Mucosa of stomach (tissue), 1 donor: ENCODE results near the gene SLC2A9.

Source experiments
- H3K27me3 ChIP-seq: one replicate; pipeline ENCODE4 v1.7.0; 2013; ENCODE audit warnings: mild to moderate bottlenecking, low read length; ENCODE audit not compliant: control insufficient read depth, insufficient read depth
- H3K36me3 ChIP-seq: one replicate; pipeline ENCODE4 v1.7.0; 2013; ENCODE audit warnings: low read length; ENCODE audit not compliant: control insufficient read depth, insufficient read depth
- H3K4me1 ChIP-seq: one replicate; pipeline ENCODE4 v1.7.0; 2013; ENCODE audit warnings: mild to moderate bottlenecking, low read length; ENCODE audit not compliant: control insufficient read depth, insufficient read depth
- H3K4me3 ChIP-seq: one replicate; pipeline ENCODE4 v1.7.0; 2013; ENCODE audit warnings: low read length
- H3K9ac ChIP-seq: one replicate; pipeline ENCODE4 v1.7.0; 2013; ENCODE audit warnings: mild to moderate bottlenecking, low read length, moderate library complexity
- H3K9me3 ChIP-seq: one replicate; pipeline ENCODE4 v1.7.0; 2013; ENCODE audit warnings: mild to moderate bottlenecking, low read length, moderate library complexity; ENCODE audit not compliant: control insufficient read depth
- donor health status: Pancreatic carcinoma.

Gene SLC2A9

DNA sequence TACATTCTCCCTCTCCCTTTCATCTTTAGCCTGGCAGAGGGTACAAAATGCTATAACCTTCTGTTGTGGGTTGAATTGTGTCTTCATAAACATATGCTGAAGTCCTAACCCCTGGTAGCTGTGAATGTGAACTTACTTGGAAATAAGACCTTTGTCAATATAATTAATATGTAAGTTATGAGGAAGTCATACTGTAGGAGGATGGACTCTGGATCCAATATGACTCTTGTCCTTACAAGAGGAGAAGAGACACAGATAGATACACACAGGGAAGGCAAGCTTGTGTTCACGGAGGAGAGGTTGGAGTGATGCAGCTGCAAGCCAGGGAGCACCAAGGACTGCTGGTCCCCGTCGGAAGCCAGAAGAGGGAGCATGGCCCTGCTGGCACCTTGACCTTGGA, 94.7 kb downstream of the SLC2A9 start:
- Histone ChIP-seq H3K4me1 (peaks cover 4% of the 10 kb centered on the region), H3K36me3 (no peaks in the 10 kb centered on the region), H3K4me3 (no peak overlapping the region), H3K9me3 (no peaks in the 10 kb centered on the region), H3K9ac (no peak overlapping the region), H3K27me3 (no peaks in the 10 kb centered on the region)

DNA sequence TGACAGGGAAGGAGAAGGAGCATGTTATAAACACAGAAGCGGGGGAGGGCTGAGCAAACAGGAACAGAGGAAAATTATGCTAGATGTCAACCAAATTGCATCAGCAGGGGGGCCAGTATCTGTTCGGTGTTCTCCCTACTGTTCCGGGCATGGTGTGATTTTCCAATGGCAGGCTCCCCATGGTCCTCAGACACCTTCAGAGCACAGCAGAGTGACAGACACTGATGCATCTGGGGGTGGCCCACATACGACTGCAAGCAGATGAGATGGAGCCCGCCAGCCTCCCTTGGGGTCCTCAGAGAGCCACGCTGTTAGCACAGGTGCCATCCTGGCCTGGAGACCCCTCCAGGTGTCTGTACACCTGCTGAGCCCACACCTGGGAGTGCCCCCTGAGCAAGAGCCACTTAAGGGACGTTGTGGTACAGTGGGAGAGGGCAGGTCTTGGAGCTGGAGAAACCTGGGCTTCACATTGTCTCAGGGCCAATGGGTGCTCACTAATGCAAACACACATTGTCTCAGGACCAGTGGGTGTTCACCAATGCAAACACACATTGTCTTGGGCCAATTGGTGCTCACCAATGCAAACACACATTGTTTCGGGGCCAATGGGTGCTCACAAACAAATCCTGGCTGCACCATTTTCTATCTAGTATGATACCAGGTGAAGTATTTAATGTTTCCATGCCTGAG, 95.4 kb downstream of the SLC2A9 start:
- no peaks in the 10 kb centered on the region for H3K36me3 ChIP-seq
- no peaks in the 10 kb centered on the region for H3K27me3 ChIP-seq
- peaks cover 4% of the 10 kb centered on the region for H3K4me1 ChIP-seq
- H3K4me3 ChIP-seq: no peak overlapping the region
- no peak overlapping the region for H3K9ac ChIP-seq
- H3K9me3 ChIP-seq: no peaks in the 10 kb centered on the region

DNA sequence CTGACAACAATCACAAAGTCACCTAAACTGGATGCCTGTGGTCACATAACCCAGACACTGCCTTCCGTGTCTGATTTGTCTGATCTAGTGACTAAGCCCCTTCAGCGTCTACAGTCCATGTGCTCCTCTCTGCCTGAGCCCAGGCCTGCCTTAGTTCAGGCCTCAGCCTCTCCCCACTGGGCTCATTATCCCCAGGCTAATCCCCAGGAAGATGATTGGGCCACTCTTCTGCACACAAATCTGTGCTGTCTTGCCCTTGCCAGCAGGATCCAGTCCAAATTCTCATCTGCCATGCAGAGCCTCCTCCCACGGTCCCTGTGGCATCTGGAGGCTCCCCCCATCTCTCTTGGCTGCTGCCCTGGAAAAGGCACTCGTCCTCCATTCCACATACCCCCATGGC, 96.5 kb downstream of the SLC2A9 start:
- Histone ChIP-seq H3K36me3 (no peaks in the 10 kb centered on the region), H3K27me3 (no peaks in the 10 kb centered on the region), H3K9me3 (no peaks in the 10 kb centered on the region), H3K4me1 (peaks cover 4% of the 10 kb centered on the region), H3K9ac (no peak overlapping the region), H3K4me3 (no peak overlapping the region)

DNA sequence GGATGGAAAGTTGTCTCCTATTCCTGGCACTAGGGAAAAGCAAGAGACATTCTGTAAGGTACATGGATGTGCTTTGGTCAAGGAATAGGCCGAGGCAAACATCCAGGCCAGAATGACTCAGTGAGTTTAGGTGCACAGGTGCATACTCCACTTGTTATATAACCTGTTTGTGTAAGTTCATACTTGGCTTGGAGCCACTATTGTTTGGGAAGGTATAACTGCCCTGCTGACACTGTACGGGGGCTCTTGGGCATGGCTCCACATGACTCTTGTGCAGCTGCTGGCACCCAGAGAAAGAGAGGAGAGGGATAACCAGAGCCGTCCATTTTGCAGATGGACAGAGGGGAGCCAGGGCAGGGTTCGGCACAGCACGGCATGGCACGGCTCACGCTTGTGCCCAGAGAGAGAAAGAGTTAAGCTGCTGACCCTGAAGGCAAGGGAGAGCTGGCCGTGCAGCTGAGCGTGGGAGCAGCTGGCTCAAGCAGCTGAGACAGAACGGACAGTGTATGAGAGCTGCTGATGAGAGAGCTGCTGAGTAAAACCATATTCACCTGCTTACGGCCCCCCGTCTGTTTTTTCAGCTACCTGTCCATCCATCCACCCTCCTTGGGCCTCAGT, 98.0 kb downstream of the SLC2A9 start:
- H3K4me1 ChIP-seq: peaks cover 4% of the 10 kb centered on the region

DNA sequence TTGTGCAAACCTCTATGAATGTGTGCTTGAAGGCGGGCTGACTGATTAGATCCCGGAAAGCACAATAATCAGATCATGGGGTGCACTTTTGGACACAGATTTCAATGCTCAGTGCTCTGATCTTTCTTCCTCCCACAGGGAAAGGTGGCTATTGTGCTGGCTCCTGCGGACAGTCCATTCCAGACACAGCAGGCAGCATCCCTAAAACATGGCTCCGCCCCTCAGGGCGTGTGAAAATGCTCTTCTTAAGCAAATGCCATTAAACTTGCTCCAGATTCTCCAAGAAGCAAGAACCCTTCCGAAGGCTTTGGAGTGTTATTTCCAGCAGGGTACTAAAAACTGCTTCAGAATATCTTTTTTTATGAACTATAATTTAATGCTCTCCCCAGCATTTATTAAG, 100.0 kb downstream of the SLC2A9 start:
- H3K9me3 ChIP-seq: no peaks in the 10 kb centered on the region
- no peaks in the 10 kb centered on the region for H3K27me3 ChIP-seq
- H3K36me3 ChIP-seq: no peaks in the 10 kb centered on the region
- H3K4me3 ChIP-seq: no peak overlapping the region
- peaks cover 4% of the 10 kb centered on the region for H3K4me1 ChIP-seq
- no peak overlapping the region for H3K9ac ChIP-seq

More for the DNA sequence above, 98.0 kb downstream of the SLC2A9 start:
- Histone ChIP-seq H3K4me3 (no peak overlapping the region), H3K27me3 (no peaks in the 10 kb centered on the region), H3K36me3 (no peaks in the 10 kb centered on the region), H3K9me3 (no peaks in the 10 kb centered on the region), H3K9ac (no peak overlapping the region)

DNA sequence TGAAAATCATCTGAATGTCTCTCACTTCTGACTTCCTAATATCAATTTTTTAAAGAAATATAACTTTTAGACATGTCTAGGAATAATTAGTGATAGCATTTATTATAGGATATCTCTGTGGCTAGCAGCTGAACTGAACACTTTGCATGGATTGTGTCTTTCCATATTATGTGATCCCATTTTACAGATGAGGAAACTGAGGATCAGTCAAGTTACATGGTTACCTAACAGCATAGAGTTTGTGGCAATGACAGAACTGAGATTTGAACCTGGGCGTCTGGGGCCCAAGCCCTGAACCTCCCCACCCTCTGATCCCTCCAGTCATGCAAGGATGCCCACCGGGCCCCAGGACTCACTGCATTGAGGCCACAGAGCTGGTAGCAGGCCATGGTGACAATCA, 101.3 kb downstream of the SLC2A9 start:
- Histone ChIP-seq H3K4me1 (peaks cover 4% of the 10 kb centered on the region), H3K4me3 (no peak overlapping the region), H3K9ac (no peak overlapping the region), H3K27me3 (no peaks in the 10 kb centered on the region), H3K9me3 (no peaks in the 10 kb centered on the region), H3K36me3 (no peaks in the 10 kb centered on the region)

DNA sequence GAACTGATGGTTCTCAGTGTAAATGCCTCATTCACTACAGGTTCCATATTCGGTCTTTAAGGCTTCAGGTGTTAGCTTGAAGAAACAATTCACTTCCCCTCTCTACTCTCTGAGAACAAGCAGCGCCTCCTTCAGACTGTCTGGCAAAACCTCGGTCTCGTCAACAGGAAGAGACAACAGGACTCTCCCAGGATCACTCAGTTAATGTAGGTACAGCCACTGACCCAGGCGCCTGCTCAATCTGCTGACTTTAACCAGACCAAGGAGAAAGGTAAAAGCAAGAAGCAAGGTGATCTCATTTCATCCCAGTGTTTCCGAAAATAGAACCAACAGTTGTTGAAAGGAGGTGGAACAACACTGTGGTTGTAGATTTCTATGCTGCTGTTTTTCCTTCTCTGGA, 102.2 kb downstream of the SLC2A9 start:
- no peaks in the 10 kb centered on the region for H3K27me3 ChIP-seq
- no peak overlapping the region for H3K4me3 ChIP-seq
- H3K9me3 ChIP-seq: no peaks in the 10 kb centered on the region
- H3K4me1 ChIP-seq: peaks cover 4% of the 10 kb centered on the region
- H3K9ac ChIP-seq: no peak overlapping the region
- H3K36me3 ChIP-seq: no peaks in the 10 kb centered on the region

DNA sequence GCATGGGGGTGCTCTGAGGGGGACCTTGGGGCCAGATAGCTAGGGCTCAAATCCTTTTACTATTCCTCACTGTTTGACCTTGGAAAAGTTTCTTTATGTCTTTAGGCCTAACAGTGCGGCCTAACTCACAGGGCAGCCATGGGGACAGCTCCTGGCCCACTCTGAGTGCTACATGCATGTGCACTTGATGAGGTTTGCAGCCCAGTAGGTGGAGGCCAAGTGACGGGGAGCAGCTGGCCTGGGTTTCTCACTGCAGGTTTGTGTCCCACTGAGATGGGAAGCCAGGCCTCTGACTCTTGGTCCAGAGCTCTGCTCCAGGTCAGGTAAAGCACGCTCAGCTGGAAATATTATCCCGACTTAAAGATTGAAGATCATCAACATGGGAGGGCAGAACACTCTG, 102.8 kb downstream of the SLC2A9 start:
- Histone ChIP-seq H3K4me3 (no peak overlapping the region), H3K27me3 (no peaks in the 10 kb centered on the region), H3K4me1 (no peaks in the 10 kb centered on the region), H3K9ac (no peak overlapping the region), H3K9me3 (no peaks in the 10 kb centered on the region), H3K36me3 (no peaks in the 10 kb centered on the region)

DNA sequence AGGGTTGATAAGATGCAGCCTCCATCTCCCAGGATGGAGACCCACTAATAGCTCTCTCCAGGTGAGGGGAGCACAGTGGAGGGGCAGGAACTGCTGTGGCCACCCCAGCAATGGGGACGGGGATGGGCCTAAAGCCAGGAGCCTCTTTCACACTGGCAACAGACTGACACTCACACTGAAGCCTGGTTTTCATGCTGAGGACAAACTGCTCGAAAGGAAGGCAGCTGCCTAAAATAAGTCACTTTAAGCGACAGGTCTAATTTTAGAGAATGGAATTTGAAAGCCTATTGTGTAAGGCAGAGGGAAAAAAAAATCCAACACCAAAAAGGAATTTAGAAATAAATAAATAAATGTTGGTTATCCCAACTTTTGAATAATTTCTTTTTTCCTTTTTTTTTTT, 104.4 kb downstream of the SLC2A9 start:
- H3K9ac ChIP-seq: no peak overlapping the region
- H3K36me3 ChIP-seq: no peaks in the 10 kb centered on the region
- no peaks in the 10 kb centered on the region for H3K4me1 ChIP-seq
- H3K4me3 ChIP-seq: no peak overlapping the region
- no peaks in the 10 kb centered on the region for H3K9me3 ChIP-seq
- H3K27me3 ChIP-seq: no peaks in the 10 kb centered on the region

DNA sequence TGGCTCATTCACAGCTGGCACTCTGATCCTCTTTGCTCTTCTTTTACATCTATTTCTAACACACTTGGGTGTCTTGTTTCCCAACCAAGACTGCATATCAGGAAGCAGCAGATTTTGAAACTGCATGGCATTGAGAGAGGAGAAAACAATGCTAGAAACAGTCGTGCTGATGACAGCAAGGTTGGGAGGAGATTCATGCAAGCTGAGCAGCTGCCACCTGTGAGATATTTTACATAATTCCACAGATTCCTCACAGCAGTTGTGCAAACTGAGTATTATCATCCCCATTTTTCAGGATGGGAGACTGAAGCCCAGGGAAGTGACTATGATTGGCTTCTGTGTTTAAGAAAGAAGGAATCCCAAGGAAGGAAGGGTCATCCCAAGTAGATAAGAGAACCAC, 105.0 kb downstream of the SLC2A9 start:
- no peaks in the 10 kb centered on the region for H3K9me3 ChIP-seq
- no peaks in the 10 kb centered on the region for H3K36me3 ChIP-seq
- no peak overlapping the region for H3K9ac ChIP-seq
- no peaks in the 10 kb centered on the region for H3K27me3 ChIP-seq
- no peaks in the 10 kb centered on the region for H3K4me1 ChIP-seq
- no peak overlapping the region for H3K4me3 ChIP-seq

DNA sequence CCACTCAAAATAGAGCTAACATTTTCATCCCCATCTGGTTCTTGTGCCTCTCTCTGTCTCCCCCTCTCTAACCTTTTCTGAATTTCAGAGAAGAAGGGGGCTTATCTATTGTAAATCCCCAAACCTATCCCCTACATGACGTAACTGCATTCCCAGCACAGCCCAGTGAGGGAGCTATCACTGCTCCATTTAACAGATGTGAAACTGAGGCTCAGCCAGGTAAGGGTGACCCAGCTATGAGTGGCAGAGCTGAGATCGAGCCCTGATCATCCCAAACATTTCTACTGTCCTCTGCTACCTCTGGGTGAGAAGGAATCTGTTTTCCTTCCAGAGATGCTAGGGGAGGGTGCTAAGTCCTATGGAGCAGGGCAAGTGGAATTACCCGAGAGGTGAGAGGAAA, 107.5 kb downstream of the SLC2A9 start:
- Histone ChIP-seq H3K9ac (no peak overlapping the region), H3K9me3 (no peaks in the 10 kb centered on the region), H3K4me3 (no peak overlapping the region), H3K27me3 (no peaks in the 10 kb centered on the region), H3K36me3 (no peaks in the 10 kb centered on the region), H3K4me1 (no peaks in the 10 kb centered on the region)

DNA sequence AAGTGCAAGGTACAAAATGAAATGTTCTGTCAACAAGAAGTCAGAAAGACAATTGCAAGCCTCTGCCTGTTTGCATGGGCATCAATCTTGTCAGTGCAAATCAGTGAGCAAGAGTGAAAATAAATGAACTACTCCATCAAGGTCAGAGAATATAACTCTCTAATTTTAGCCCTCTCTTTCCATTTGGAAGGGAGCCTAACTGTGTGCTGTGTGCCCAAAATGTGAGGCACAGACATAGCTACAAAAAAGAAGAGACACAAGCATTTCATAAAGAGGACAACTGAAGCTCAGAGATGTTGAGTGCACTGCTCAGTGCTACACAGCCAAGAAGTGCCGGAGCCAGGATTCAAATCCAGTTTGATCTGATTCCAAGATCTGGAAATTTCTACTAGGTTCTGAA, 114.3 kb downstream of the SLC2A9 start:
- Histone ChIP-seq H3K9ac (no peak overlapping the region), H3K4me1 (no peaks in the 10 kb centered on the region), H3K9me3 (no peaks in the 10 kb centered on the region), H3K36me3 (no peaks in the 10 kb centered on the region), H3K4me3 (no peak overlapping the region), H3K27me3 (no peaks in the 10 kb centered on the region)
